ENCODE data around the gene GPR87. TPM values are rescaled to one million over a fixed set of nuclear protein-coding genes. Genes with fewer than 3 reads are reported as not detected.

GPR87 gene
- polyA plus RNA-seq, 2 of the 4 experiments (the other 2 are of a cell fraction): 0.41 to 0.52 TPM

DNA sequence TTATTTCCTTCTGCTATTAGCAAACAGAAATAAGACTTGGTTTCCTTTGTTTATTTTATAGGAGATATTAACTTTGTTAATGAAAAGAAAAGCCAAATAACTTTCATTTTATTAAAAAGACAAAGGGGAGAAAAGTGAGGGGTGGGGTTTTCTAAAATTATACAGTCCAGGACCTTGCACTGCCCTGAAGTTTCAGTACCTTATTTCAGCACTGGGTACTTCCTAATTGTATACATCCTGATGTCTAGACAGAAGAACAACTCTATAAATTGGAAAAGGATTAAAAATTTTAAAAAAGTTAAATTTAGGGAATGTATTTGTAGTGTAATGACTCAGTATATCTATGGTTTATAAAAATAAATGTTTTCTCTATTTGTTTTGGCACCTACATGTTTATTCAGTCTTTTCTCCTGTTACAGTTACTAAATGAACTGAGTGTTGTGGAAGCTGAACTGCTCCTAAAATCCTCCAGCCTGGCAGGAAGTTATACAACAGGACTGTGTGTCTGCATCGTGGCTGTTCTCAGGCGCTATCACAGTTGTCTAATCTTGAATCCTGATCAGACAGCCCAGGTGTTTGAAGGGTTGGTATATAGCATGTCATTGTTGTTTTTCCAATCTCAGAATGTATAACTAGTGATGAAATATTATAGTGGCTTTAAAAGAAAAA is 40.3 kb upstream of the GPR87 start:
- Histone ChIP-seq H3K27ac (no peak overlapping the region), H3K4me3 (no peak overlapping the region), H3K4me2 (no peak overlapping the region), H3K9me3 (no peaks in the 10 kb centered on the region), H3K4me1 (no peaks in the 10 kb centered on the region)
- DNase-seq (ENCODE audit: low read depth in 1 of 2, low spot score in 1 of 2) (no peak), FAIRE-seq (no peak), ATAC-seq (no peak)
- TF ChIP-seq HOXB13 (CRISPR knock-in tag; IDR thresholded peaks at IDR 0.05; ENCODE audit: low read depth) (no peak), JUNB (IDR thresholded peaks at IDR 0.05) (no peak), ZSCAN20 (CRISPR knock-in tag; IDR thresholded peaks at IDR 0.05) (no peak)
- TF ChIP-seq, protein P1, sequence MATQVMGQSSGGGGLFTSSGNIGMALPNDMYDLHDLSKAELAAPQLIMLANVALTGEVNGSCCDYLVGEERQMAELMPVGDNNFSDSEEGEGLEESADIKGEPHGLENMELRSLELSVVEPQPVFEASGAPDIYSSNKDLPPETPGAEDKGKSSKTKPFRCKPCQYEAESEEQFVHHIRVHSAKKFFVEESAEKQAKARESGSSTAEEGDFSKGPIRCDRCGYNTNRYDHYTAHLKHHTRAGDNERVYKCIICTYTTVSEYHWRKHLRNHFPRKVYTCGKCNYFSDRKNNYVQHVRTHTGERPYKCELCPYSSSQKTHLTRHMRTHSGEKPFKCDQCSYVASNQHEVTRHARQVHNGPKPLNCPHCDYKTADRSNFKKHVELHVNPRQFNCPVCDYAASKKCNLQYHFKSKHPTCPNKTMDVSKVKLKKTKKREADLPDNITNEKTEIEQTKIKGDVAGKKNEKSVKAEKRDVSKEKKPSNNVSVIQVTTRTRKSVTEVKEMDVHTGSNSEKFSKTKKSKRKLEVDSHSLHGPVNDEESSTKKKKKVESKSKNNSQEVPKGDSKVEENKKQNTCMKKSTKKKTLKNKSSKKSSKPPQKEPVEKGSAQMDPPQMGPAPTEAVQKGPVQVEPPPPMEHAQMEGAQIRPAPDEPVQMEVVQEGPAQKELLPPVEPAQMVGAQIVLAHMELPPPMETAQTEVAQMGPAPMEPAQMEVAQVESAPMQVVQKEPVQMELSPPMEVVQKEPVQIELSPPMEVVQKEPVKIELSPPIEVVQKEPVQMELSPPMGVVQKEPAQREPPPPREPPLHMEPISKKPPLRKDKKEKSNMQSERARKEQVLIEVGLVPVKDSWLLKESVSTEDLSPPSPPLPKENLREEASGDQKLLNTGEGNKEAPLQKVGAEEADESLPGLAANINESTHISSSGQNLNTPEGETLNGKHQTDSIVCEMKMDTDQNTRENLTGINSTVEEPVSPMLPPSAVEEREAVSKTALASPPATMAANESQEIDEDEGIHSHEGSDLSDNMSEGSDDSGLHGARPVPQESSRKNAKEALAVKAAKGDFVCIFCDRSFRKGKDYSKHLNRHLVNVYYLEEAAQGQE (IDR thresholded peaks at IDR 0.05): no peak
- WGBS (ENCODE audit: missing lambda C conversion rate): 66% methylated on average over 2 of the region's 2 CpGs
- POLR2A ChIA-PET: no interaction called here
- CTCF ChIA-PET: interaction anchor here (1.0 kb wide), 1 partner anchor 31 kb away, joined by 3 read pairs; no protein-coding TSS in a partner anchor

DNA sequence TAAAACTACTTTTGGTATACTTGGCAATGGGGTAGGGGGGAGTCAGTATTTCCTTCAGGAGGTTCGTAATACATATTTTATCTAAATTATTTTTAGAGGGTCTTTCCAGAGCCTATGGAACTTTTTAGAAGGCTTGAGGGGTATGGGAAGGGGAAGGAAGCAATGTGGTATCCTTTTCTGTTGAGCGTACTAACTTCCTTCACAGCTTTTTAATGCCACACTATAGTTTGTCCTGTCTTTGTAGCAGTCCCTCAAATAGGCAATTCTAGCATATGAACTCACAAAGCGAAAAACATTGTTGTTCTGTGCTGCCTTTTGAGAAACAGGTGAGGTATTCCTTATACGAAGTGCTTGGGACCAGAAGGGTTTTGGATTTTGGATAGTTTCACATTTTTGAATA is 35.0 kb upstream of the GPR87 start:
- POLR2A ChIA-PET: no interaction called here
- no peak for TF ChIP-seq ESRRA (IDR thresholded peaks at IDR 0.05; ENCODE audit: borderline replicate concordance, low read length)
- TF ChIP-seq POLR2AphosphoS2 (conservative IDR thresholded peaks at IDR 0.05; ENCODE audit: low read length): no peak
- TF ChIP-seq RCOR1 (IDR thresholded peaks at IDR 0.05; ENCODE audit: low read depth, low read length): no peak
- no peak for TF ChIP-seq RNF2 (IDR thresholded peaks at IDR 0.05; ENCODE audit: borderline replicate concordance, low read depth)
- TF ChIP-seq, protein P2, sequence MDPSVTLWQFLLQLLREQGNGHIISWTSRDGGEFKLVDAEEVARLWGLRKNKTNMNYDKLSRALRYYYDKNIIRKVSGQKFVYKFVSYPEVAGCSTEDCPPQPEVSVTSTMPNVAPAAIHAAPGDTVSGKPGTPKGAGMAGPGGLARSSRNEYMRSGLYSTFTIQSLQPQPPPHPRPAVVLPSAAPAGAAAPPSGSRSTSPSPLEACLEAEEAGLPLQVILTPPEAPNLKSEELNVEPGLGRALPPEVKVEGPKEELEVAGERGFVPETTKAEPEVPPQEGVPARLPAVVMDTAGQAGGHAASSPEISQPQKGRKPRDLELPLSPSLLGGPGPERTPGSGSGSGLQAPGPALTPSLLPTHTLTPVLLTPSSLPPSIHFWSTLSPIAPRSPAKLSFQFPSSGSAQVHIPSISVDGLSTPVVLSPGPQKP (IDR thresholded peaks at IDR 0.05; ENCODE audit: low read depth, low read length): no peak
- TF ChIP-seq JUNB (IDR thresholded peaks at IDR 0.05): no peak
- TF ChIP-seq, protein P3, sequence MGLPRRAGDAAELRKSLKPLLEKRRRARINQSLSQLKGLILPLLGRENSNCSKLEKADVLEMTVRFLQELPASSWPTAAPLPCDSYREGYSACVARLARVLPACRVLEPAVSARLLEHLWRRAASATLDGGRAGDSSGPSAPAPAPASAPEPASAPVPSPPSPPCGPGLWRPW (IDR thresholded peaks at IDR 0.05): no peak
- no peak for TF ChIP-seq ZC3H11A (IDR thresholded peaks at IDR 0.05)
- TF ChIP-seq RARB (CRISPR knock-in tag; IDR thresholded peaks at IDR 0.05): no peak
- TF ChIP-seq TP53 (CRISPR knock-in tag; IDR thresholded peaks at IDR 0.05): no peak
- TF ChIP-seq, protein P4, sequence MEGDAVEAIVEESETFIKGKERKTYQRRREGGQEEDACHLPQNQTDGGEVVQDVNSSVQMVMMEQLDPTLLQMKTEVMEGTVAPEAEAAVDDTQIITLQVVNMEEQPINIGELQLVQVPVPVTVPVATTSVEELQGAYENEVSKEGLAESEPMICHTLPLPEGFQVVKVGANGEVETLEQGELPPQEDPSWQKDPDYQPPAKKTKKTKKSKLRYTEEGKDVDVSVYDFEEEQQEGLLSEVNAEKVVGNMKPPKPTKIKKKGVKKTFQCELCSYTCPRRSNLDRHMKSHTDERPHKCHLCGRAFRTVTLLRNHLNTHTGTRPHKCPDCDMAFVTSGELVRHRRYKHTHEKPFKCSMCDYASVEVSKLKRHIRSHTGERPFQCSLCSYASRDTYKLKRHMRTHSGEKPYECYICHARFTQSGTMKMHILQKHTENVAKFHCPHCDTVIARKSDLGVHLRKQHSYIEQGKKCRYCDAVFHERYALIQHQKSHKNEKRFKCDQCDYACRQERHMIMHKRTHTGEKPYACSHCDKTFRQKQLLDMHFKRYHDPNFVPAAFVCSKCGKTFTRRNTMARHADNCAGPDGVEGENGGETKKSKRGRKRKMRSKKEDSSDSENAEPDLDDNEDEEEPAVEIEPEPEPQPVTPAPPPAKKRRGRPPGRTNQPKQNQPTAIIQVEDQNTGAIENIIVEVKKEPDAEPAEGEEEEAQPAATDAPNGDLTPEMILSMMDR (IDR thresholded peaks at IDR 0.05): no peak
- TF ChIP-seq KDM5A (IDR thresholded peaks at IDR 0.05): no peak
- TF ChIP-seq ZSCAN20 (CRISPR knock-in tag; IDR thresholded peaks at IDR 0.05): no peak
- TF ChIP-seq, protein P5, sequence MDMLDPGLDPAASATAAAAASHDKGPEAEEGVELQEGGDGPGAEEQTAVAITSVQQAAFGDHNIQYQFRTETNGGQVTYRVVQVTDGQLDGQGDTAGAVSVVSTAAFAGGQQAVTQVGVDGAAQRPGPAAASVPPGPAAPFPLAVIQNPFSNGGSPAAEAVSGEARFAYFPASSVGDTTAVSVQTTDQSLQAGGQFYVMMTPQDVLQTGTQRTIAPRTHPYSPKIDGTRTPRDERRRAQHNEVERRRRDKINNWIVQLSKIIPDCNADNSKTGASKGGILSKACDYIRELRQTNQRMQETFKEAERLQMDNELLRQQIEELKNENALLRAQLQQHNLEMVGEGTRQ (IDR thresholded peaks at IDR 0.05): no peak
- TF ChIP-seq MYC (IDR thresholded peaks at IDR 0.05; ENCODE audit: borderline replicate concordance, low read length): no peak
- Histone ChIP-seq H3K27ac (no peak overlapping the region), H3K4me2 (no peak overlapping the region), H3K9me3 (no peaks in the 10 kb centered on the region), H3K4me3 (no peak overlapping the region), H3K4me1 (no peaks in the 10 kb centered on the region)
- DNase-seq (ENCODE audit: low read depth in 1 of 2, low spot score in 1 of 2) (no peak), FAIRE-seq (no peak), ATAC-seq (no peak)
- CTCF ChIA-PET: no interaction called here
- WGBS (ENCODE audit: missing lambda C conversion rate): 83% methylated on average over 4 of the region's 4 CpGs
